GM21529 (cell line): ENCODE results near the gene NPAP1.
"Not testable (repeated sequence)": the region's sequence is repeated elsewhere in the genome, so short reads cannot be mapped to it uniquely, and the experiment has no call there.

ENCODE experiments used
- ATAC-seq: cut with Tn5 transposase; IDR thresholded peaks from one replicate; pipeline ENCODE4 v1.9.1; 2021; ENCODE audit not compliant: unreplicated experiment

Gene NPAP1

GRCh38 chr15:24675332-24676144, at the start of gene NPAP1:
NPAP1 (plus strand) TSS chr15:24675775; CDS start chr15:24675868, 93 bp downstream.
- no peak for ATAC-seq

- ATAC-seq: no peak
Measured at GRCh38 chr15:24627443-24627842, 48.1 kb upstream of the NPAP1 start.

GRCh38 chr15:24633082-24633481, 42.5 kb upstream of the NPAP1 start:
- ATAC-seq: no peak

GRCh38 chr15:24639412-24639811, 36.2 kb upstream of the NPAP1 start:
- ATAC-seq: not testable (repeated sequence)

GRCh38 chr15:24645627-24646026, 29.9 kb upstream of the NPAP1 start:
- ATAC-seq: no peak

GRCh38 chr15:24659622-24660021, 16.0 kb upstream of the NPAP1 start:
- ATAC-seq: no peak

- ATAC-seq: no peak
Measured at GRCh38 chr15:24662991-24663390, 12.6 kb upstream of the NPAP1 start.

GRCh38 chr15:24676431-24676830, 856 bp downstream of the NPAP1 start:
- no peak for ATAC-seq

- ATAC-seq: no peak
Measured at GRCh38 chr15:24678485-24678884, 2.9 kb downstream of the NPAP1 start.

GRCh38 chr15:24682002-24682401, 6.4 kb downstream of the NPAP1 start:
- ATAC-seq: no peak

GRCh38 chr15:24682905-24683304, 7.3 kb downstream of the NPAP1 start:
- not testable (repeated sequence) for ATAC-seq

GRCh38 chr15:24683736-24684135, 8.2 kb downstream of the NPAP1 start:
- ATAC-seq: no peak

- no peak for ATAC-seq
Measured at GRCh38 chr15:24684313-24684712, 8.7 kb downstream of the NPAP1 start.

GRCh38 chr15:24696201-24696600, 20.6 kb downstream of the NPAP1 start:
- no peak for ATAC-seq

GRCh38 chr15:24696842-24697241, 21.3 kb downstream of the NPAP1 start:
- ATAC-seq: no peak

GRCh38 chr15:24718289-24719082, 42.9 kb downstream of the NPAP1 start:
- ATAC-seq: no peak

GRCh38 chr15:24729760-24730159, 54.2 kb downstream of the NPAP1 start:
- no peak for ATAC-seq
